Erythroblast (primary cell): ENCODE measurements around the gene OR4E1.

ENCODE experiments used
- GATA1 ChIP-seq: IDR thresholded peaks from 2 replicates; pipeline ENCODE4 v1.6.1; 2011; ENCODE audit warnings: low read depth, mild to moderate bottlenecking, control low read depth, low read length, moderate library complexity
- POLR2A ChIP-seq: IDR thresholded peaks from 2 replicates; pipeline ENCODE4 v1.6.1; 2011; ENCODE audit warnings: mild to moderate bottlenecking, low read length

- TF ChIP-seq POLR2A (no peak), GATA1 (no peak)
Observed at GRCh38 chr14:21647380-21647779, 26.2 kb downstream of the OR4E1 start.
